Cardiac muscle cell (in vitro differentiated cells and primary cell): Measurements from ENCODE around the gene TTC4. TPM values are rescaled to one million over a fixed set of nuclear protein-coding genes. Genes with fewer than 3 reads are reported as not detected.
A peak's percentile ranks its signal among the peaks of the same experiment; 100 is the strongest.

Experiments
- DNase-seq, 2 donors: peaks; one replicate each; pipeline versions ENCODE4 v3.0.0 to v3.0.0-alpha.2; 2010 to 2017; ENCODE audit warnings: low read depth in 1 of 2, low spot score in 1 of 2
- H3K27ac ChIP-seq: fragments of 200-600 bp; sonication (generic); 2 replicates; pipeline ENCODE4 v1.5.1; 2016
- H3K27me3 ChIP-seq: fragments of 200-600 bp; sonication (generic); 2 replicates; pipeline ENCODE4 v1.6.0; 2016; ENCODE audit warnings: control low read depth
- H3K36me3 ChIP-seq: fragments of 200-600 bp; sonication (generic); 2 replicates; pipeline ENCODE4 v1.5.1; 2016; ENCODE audit warnings: control low read depth
- H3K4me1 ChIP-seq: fragments of 200-600 bp; sonication (generic); 2 replicates; pipeline ENCODE4 v1.8.1; 2017; ENCODE audit warnings: low read depth, mild to moderate bottlenecking, mixed run types
- H3K4me3 ChIP-seq: fragments of 200-600 bp; sonication (generic); 2 replicates; pipeline ENCODE4 v1.5.1; 2016; ENCODE audit warnings: mild to moderate bottlenecking
- H3K9me3 ChIP-seq: fragments of 200-600 bp; sonication (generic); 2 replicates; pipeline ENCODE4 v1.5.1; 2017; ENCODE audit warnings: low read depth, mild to moderate bottlenecking, control low read depth
- polyA plus RNA-seq: library from polyadenylated mRNA; unstranded; fragments of >200 nt; fragmentation: Nextera tagmentation; extraction: Ambion mirVana; gene quantifications from 2 replicates; pipeline ENCODE4 v1.2.1, GENCODE V29; 2016
- total RNA-seq: library from RNA; depleted of rRNA; stranded (reverse); fragments of >200 nt; gene quantifications from 2 replicates; pipeline ENCODE4 v1.2.3, GENCODE V29; 2016
- TF ChIP-seq, protein P1 (sequence below): IDR thresholded peaks from 2 replicates; pipeline ENCODE4 v1.5.1; 2012; ENCODE audit warnings: low read depth, mild to moderate bottlenecking, low read length

TTC4 gene, protein sequence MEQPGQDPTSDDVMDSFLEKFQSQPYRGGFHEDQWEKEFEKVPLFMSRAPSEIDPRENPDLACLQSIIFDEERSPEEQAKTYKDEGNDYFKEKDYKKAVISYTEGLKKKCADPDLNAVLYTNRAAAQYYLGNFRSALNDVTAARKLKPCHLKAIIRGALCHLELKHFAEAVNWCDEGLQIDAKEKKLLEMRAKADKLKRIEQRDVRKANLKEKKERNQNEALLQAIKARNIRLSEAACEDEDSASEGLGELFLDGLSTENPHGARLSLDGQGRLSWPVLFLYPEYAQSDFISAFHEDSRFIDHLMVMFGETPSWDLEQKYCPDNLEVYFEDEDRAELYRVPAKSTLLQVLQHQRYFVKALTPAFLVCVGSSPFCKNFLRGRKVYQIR
- total RNA-seq, result 19.8 and 20.5 TPM in 2 replicates
- 23.5 and 26.0 TPM in 2 replicates for polyA plus RNA-seq

- Histone ChIP-seq H3K4me3 (peak within 1 kb of the TSS; percentile 92), H3K9me3 (no peaks in the 10 kb centered on the region), H3K36me3 (peaks cover 11% of the 10 kb centered on the region), H3K27ac (no peak within 1 kb of the TSS), H3K27me3 (no peaks in the 10 kb centered on the region), H3K4me1 (peaks cover 4% of the 10 kb centered on the region)
- TF ChIP-seq, protein P1, sequence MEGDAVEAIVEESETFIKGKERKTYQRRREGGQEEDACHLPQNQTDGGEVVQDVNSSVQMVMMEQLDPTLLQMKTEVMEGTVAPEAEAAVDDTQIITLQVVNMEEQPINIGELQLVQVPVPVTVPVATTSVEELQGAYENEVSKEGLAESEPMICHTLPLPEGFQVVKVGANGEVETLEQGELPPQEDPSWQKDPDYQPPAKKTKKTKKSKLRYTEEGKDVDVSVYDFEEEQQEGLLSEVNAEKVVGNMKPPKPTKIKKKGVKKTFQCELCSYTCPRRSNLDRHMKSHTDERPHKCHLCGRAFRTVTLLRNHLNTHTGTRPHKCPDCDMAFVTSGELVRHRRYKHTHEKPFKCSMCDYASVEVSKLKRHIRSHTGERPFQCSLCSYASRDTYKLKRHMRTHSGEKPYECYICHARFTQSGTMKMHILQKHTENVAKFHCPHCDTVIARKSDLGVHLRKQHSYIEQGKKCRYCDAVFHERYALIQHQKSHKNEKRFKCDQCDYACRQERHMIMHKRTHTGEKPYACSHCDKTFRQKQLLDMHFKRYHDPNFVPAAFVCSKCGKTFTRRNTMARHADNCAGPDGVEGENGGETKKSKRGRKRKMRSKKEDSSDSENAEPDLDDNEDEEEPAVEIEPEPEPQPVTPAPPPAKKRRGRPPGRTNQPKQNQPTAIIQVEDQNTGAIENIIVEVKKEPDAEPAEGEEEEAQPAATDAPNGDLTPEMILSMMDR, result peak; percentile 16
- peak; percentile 86 to 91 for DNase-seq
Measured at GRCh38 chr1:54715493-54716298, at the start of gene TTC4. Gene TTC4 (plus strand): TSS chr1:54715861. CDS start chr1:54715909, 48 bp downstream.

- Histone ChIP-seq H3K4me3 (no peak overlapping the region), H3K27me3 (no peaks in the 10 kb centered on the region), H3K4me1 (no peaks in the 10 kb centered on the region), H3K27ac (no peak overlapping the region), H3K9me3 (no peaks in the 10 kb centered on the region), H3K36me3 (no peaks in the 10 kb centered on the region)
- TF ChIP-seq, protein P1, result no peak
- no peak for DNase-seq
Measured at GRCh38 chr1:54666333-54666732, 49.3 kb upstream of the TTC4 start.

DNA sequence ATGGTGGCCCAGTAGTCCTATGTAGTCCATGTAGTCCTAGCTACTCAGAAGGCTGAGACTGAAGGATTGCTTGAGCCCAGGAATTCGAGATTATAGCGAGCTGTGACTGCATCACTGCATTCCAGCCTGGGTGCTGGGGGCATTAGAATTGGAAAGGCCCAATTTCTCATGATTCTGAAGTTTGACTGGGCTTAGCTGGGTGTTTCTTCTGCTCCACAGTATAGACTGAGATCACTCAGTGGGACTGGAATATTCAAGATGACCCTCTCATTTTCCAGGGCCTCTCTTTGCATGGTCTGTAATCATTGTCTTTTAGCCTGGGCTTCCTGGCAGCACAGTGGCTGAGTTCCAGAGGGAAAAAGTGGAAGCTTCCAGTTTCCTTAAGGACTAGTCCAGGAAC lies 47.9 kb upstream of the TTC4 start:
- Histone ChIP-seq H3K9me3 (no peaks in the 10 kb centered on the region), H3K36me3 (no peaks in the 10 kb centered on the region), H3K4me3 (no peak overlapping the region), H3K27ac (no peak overlapping the region), H3K4me1 (no peaks in the 10 kb centered on the region), H3K27me3 (no peaks in the 10 kb centered on the region)
- TF ChIP-seq, protein P1, result no peak
- no peak for DNase-seq

- H3K27ac ChIP-seq, result no peak overlapping the region
- H3K36me3 ChIP-seq, result no peaks in the 10 kb centered on the region
- H3K4me1 ChIP-seq, result no peaks in the 10 kb centered on the region
- no peaks in the 10 kb centered on the region for H3K9me3 ChIP-seq
- H3K4me3 ChIP-seq, result no peak overlapping the region
- DNase-seq, result no peak
- H3K27me3 ChIP-seq, result no peaks in the 10 kb centered on the region
- TF ChIP-seq, protein P1, result no peak
Measured at GRCh38 chr1:54668567-54668966, 47.1 kb upstream of the TTC4 start.

- H3K27ac ChIP-seq, result no peak overlapping the region
- H3K9me3 ChIP-seq, result no peaks in the 10 kb centered on the region
- no peak overlapping the region for H3K4me3 ChIP-seq
- no peaks in the 10 kb centered on the region for H3K4me1 ChIP-seq
- no peaks in the 10 kb centered on the region for H3K36me3 ChIP-seq
- no peaks in the 10 kb centered on the region for H3K27me3 ChIP-seq
- TF ChIP-seq, protein P1, result peak; percentile 81
- DNase-seq, result peak; percentile 38 to 64
Measured at GRCh38 chr1:54671985-54672608, 43.6 kb upstream of the TTC4 start.
